Hepatic stellate cell (primary cell): ENCODE results near the gene MAP2K2.
"Not testable (repeated sequence)": the region's sequence is repeated elsewhere in the genome, so short reads cannot be mapped to it uniquely, and the experiment has no call there.

Source experiments
- DNase-seq: peaks from one replicate; pipeline ENCODE4 v3.0.0; 2011; ENCODE audit warnings: low spot score

The MAP2K2 gene

DNA sequence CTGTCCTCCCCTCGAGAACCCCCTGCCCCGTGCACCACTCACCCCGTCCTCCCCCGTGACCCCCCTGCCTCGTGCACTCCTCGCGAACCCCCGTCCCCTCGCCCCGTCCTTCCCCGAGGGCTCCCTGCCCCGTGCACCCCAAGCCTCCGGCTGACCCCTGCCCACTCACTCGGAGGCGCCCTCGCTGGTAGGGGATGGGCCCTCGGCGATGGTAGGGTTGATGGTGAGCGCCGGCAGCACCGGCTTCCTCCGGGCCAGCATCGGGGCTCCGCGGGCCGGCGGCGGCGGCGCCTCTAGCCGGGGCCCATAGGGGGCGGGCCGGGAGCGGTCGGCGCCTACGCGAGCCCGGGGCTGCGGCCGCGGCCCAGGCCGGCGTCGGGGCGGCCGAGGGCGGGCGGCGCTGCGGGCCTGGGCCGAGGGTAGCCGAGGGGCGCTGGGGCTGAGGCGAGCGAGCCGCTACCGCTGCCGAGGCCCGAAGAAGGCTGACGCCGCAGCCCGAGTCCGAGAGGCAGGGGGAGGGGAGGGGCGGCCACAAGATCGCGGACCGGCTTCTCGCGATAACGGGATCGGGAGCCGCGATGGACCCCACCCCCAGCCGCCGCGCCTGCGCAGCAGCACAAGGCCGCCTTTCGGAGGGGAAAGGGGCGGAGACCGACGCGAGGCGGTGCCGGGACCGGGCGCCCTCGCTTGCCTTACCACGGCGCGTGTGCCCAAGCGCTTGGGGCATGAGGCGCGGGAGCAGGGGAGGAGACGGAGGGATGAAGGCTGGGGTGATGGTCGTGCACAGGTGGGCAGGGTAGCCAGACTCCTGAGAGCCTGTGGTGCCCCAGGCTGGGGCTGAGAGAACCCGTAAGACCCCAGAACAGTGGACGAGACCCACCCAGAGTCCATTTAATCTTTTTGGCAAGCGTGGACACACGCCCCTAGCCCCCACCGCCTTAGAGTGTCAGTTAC is at the start of gene MAP2K2:
Gene MAP2K2 (minus strand): TSS at position 508 of the 954 bp plus-strand sequence. CDS start 247 bp downstream, at position 261.
- peak; percentile 98 for DNase-seq

DNA sequence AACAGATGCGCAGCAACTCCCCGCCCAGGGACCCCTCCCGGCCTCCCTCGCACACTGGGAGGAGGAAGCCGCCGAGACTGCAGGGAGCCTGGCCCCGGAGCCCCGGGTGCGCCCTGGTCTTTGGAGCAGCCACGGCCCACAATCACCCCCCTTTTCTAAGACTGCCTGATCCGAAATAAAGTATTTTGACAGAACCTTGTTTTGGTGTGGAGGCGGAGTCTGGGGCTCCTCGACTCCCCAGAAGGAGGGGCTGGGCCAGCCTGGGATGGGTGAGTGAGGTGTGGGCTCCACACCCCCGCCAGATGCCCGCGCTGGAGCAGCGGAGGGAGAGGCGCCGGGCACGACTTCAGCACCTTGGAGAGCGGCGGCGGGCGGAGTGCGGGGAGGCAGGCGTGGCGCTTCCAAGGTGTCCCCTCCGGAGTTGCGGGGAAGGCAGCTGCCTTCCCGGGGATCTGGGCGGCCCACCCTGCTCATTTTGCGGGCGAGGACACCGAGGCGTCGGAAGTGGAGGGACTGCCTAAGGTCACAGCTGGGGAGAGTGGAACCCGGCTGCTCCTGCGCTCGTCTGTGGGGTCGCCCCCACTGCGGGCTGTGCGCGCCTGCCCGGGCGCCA is 49.0 kb upstream of the MAP2K2 start:
- DNase-seq, result peak; percentile 50

DNA sequence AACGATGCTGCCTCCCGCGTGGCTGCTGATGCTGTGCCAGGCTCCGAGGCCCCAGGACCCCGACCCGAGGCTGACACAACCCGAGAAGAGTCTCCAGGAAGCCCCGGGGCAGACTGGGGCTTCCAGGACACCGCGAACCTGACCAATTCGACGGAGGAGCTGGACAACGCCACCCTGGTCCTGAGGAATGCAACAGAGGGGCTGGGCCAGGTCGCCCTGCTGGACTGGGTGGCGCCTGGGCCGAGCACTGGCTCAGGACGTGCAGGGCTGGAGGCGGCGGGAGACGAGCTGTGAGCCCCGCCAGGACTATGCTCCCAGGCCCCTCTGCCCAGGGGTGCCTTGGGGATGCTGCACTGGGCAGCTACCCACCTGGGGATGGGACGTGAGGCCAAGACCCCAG is 47.8 kb upstream of the MAP2K2 start:
- DNase-seq, result no peak

DNA sequence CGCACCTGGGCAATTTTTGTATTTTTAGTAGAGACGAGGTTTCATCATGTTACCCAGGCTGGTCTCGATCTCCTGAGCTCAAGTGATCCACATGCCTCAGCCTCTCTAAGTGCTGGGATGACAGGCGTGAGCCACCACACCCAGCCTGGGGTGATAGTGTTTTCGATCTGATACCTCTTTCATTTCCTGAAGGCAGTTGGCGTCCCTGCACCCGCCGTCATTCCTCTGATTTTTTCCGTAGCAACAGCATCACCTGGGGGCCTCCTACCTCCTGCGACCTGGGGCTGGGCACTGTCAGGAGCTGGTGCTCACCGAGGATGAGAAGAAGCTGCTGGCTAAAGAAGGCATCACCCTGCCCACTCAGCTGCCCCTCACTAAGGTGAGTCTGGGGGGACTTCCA is 40.3 kb upstream of the MAP2K2 start:
- DNase-seq, result no peak

DNA sequence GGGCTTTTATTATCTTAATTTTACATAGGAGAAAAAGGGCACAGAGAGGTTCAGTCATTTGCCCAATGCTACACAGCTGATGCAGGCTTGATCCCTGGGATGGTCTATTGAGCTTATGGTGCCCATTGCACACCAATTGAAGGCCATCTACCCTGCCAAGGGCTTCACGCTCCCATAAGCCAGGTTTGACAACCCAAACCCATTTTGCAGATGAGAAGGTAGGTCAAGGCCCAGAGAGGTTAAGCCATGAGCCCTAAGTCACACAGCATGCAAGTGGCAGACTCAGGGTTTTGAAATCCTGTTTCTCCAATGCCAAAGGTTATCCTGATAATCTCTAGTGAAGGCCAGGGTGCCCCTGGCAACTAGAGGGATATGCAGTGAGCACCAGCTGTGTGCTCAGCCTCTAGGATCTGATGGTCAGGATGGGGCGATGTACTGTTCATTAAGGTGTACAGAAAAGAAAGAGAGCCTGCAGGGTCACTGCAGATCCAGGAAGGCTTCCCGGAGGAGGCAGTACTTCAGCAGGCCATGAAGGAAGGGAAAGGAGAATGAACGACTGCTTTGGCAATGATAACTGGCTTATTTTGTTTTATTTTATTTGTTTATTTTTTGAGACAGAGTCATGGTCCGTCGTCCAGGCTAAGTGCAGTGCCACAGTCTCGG is 37.6 kb upstream of the MAP2K2 start:
- no peak for DNase-seq

DNA sequence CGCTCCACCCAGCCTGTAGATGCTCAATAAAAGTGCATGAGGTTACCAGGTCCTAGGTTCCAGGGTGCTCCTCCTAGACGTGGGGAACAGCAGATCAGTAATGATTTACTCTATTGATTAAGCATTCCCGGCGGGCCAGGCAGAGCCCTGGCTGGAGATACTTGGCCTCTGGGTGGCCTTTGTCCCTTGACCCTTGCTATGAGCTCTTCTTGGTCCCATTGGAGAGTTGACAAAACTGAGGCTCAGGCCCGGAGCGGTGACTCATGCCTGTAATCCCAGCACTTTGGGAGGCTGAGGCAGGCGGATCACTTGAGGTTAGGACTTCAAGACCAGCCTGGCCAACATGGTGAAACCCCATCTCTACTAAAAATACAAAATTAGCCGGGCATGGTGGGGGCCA is 34.0 kb upstream of the MAP2K2 start:
- DNase-seq, result not testable (repeated sequence)

DNA sequence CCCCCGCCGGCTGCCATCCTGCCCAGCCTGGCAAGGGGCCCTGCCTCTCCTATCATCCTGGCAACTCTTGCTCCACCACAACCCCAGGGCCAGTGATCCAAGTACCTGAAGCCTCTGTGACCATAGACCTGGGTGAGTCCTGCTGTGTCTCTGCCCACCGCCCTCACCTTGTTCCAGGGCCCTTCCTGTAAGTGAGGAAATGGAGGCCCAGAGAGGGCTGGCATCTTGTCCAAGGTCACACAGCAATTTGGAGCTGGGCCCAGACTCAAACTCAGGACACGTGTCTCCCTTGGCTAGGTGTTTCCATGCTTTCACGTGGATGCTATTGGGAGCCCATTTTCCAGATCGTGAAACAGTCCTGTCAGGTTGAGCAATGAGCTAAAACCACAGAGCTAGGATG is 33.2 kb upstream of the MAP2K2 start:
- DNase-seq, result no peak

DNA sequence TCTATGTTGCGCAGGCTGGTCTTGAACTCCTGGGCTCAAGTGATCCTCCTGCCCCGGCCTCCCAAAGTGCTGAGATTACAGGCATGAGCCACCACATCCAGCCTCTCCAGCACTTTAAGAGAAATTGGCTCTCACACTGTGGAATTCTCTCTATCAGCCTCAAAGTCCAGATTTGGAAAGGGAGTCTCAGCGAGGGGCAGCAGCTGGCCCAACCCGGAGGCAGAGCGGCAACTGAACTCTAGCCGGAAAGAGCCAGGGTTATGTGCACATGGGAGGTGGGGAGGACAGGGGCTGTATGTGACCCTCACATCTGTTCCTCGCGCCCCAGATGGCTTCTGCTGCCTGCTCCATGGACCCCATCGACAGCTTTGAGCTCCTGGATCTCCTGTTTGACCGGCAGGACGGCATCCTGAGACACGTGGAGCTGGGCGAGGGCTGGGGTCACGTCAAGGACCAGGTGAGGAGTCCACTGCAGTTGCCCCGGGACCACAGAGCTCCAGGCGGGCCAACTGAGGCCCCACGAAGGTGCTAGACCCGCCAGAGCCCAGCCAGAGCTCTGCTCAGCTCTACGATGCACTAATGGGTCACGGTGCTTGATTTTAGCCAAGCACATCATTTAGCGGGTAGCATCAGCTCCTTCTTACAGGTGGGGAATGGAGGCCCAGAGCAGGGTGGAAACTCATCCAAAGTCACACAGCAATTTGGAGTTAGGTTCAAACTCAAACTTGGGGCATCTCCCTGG is 30.8 kb upstream of the MAP2K2 start:
- DNase-seq, result no peak

DNA sequence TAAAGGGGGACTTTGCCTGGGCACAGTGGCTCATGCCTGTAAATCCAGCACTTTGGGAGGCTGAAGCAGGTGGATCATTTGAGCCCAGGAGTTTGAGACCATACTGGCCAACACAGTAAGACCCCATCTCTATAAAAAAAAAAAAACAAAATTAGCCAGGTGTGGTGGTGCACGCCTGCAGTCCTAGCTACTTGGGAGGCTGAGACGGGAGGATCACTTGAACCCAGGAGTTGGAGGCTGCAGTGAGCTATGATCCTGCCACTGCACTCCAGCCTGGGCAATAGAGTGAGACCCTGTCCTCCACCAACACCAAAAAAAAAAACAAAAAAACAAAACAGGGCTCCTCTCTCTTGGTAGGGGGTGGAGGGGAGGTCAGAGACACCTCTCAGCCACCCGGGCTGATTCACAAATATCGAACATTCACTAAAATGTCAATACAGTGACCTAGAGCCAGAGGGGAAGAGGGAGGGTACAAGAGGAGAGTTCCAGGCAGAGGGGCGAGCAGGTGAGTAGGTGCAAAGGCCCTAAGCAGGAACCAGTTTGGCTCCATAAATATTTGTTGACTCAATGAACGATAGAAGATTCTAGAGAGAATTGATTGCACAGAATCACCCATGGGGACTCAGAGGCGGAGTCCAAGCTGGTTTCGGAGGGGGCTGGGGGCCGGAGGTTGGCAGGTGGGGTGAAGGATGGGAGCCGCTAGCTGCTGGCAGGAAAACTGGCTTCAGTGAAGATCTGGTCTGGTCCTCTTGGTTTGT is 28.5 kb upstream of the MAP2K2 start:
- no peak for DNase-seq

DNA sequence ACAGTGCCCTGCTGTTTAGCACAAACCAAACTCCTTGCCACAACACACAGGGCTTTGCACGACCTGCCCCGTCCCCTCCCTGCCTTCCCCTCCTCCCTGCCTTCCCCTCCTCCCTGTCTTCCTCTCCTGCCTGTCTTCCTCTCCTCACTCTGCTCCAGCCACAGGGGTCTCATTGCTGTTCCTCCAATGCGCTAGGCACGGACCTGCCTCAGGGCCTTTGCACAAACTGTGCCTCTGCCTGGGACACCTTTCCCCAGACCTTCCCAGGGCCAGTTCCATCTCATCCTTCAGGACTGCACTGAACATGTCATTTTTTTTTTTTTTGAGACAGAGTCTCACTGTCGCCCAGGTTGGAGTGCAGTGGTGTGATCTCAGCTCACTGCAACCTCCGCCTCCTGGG is 27.7 kb upstream of the MAP2K2 start:
- DNase-seq, result no peak

DNA sequence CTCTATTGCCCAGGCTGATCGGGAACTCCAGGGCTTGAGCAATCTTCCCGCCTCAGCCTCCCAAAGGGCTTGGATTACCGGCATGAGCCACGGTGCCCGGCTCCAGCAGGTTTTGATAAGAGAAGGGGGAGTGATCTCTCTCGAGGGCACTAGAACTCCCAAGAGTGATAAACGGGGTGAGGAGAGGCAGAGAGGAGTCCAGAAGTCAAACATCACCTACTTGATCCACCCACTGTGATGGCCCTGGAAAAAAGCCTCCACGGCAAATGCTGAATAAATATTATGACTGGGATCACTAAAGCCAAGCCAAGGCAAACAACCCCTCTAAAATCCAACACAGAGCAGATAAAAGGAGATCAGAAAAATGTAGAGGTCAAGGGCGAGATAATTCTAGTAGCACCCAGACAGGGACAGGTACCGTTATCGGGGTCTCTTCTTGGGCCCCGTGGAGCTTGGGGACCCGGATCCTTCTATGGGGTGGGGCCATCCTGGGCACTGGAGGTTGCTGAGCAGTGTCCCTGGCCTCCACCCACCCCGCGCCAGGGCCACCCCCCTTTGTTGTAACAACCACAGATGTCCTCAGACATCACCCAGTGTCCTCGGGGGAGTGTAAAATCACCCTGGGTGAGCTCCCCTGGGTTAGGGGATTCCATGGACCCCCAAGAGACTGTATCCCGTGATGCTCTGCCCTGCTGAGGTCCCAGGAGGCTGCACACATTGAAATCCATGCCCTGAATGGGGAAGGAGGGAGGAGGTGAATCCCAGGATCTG is 25.8 kb upstream of the MAP2K2 start:
- no peak for DNase-seq

DNA sequence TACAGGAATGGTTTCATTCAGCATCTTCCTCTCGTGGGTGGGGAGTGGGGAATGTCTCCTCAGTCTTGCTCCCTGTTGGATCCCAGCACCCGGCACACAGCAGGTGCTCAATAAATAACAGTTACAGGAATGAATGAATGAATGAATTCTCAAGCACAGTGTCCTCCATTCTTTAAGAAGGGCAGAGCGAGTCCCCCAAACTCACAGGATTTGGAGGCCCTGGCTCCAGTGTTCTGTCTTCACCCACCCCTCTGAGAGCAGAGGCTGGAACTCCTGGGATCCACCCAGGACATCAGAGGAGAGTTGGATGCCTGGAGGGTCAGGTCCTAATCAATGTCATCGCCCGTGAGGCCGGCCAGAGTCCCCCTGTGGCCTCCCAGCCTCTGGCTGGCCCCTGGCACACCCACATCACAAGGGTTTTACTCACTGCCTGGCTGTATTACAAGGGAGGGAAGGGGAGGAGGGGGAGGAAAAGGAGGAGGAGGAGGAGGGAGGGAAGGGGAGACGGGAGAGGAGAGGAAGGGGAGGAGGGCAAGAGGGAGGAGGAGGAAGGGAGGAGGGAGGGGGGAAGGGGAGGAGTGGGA is 20.8 kb upstream of the MAP2K2 start:
- peak; percentile 53 for DNase-seq

DNA sequence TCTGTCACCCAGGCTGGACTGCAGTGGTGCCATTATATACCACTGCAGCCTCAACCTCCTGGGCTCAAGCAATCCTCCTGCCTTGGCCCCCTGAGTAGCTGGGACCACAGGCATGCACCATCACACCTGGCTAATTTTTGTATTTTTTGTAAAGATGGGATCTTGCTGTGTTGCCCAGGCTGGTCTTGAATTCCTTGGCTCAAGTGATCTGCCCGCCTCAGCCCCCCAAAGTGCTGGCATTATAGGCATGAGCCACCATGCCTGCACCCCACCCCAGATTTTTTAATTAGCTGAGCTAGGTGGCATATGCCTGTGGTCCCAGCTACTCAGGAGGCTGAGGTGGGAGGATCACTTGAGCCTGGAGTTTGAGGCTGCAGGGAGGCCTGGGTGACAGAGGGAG is 19.0 kb upstream of the MAP2K2 start:
- not testable (repeated sequence) for DNase-seq

DNA sequence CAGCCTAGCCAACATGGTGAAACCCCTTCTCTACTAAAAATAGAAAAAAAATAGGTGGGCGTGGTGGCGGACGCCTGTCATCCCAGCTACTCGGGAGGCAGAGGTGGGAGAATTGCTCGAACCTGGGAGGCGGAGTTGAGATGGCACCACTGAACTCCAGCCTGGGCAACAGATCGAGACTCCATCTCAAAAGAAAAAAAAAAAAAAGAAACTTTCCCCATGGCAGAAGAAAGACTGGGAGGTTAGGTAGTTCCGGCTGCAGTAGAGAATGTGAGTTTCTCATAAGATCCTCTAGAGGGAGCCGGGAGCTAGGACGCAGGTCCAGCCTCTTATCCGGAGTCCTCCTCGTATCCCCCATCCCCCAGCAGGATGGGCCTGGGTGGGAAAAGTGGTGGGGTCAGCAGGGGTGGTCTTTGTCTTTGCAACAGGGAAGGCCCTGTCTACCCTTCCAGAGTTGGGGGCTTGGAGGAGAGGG is 16.4 kb upstream of the MAP2K2 start:
- peak; percentile 84 for DNase-seq

DNA sequence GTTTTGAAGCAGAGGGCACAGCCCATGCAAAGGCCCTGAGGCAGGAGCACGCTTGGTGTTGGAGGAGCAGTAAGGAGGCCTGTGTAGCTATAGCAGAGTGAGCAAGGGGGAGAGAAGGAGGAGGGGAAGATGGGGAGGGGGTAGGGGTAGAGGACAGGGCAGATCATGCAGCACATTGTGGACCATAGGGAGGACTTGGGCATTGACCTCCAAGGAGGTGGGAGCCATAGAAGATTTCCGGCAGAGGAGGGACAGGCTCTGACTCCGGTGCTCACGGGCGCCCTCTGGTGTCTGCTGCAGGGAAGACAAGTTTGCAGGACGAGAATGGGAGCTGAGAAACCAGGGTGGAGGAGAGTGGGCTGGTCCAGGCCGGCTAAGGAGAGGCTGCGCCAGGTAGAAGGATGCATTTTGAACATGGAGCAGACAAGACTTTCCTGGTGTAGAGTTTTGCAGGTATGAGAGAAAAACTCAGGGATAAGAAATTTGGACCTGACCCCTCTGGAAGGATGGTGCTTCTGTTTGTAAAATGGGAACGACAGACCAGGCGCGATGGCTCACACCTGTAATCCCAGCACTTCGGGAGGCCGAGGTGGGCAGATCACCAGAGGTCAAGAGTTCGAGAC is 15.8 kb upstream of the MAP2K2 start:
- peak; percentile 74 for DNase-seq

DNA sequence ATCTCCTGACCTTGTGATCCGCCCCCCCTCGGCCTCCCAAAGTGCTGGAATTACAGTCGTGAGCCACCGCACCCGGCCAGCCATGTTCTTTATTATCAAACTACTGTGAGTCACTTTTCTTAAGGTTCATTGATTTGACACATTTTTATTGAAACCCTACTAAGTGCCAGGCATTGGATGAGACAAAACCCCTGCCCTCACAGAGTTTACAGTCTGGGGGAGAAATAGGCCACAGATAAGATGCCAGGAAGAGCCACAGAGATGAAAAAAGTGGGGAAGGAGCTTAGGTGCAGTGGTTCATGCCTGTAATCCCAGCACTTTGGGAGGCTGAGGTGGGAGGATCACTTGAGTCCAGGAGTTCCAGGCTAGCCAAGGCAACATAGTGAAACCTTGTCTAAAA is 14.5 kb upstream of the MAP2K2 start:
- DNase-seq, result no peak

DNA sequence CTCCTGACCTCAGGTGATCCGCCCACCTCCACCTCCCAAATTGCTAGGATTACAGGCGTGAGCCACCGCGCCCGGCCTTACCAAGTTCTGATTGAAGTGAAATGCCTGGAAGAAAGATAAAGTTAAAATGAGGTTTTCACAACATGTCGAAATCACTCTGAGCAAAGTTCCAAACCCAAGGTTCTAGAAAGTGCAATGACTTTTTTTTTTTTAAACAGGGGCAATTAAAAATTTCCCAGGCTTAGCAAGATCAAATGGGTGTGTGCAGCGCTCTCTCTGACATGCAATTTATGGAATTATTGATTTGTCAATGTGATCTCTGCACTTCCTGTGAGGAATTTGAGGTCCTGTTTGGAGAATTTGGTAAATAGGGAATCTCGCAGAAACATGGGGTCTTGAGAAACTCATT is 12.8 kb upstream of the MAP2K2 start:
- no peak for DNase-seq

DNA sequence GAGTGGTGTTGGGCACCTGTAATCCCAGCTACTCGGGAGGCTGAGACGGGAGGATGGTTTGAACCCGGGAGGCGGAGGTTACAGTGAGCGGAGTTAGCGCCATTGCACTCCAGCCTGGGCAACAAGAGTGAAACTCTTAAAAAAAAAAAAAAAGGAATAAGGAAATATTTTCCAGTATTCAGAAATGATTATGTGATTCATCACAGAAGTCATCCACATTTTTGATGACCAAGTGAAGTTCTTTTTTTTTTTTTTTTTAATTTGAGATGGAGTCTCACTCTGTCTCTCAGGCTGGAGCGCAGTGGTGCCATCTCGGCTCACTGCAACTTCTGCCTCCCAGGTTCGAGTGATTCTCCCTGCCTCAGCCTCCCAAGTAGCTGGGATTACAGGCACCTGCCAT is 11.5 kb upstream of the MAP2K2 start:
- DNase-seq, result not testable (repeated sequence)

DNA sequence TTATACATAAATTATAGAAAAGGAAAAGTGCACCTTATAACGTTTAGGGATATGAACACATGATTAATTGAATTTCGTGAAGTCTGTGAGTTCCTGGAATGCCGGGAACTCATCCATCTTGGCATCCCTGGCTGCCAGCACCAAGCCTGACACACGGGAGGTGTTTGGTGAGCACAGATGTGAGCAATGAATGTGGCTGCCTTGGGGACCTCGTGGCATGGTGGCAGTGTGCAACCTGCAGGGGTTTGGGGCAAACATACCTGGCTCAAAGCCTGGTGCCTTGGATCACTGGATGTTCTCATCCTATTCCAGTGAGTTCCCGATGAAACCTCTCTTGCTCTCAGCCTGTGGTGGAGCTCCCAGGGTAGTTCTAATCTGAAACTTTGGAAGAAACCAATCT is 10.4 kb upstream of the MAP2K2 start:
- no peak for DNase-seq
